Hepatocyte (in vitro differentiated cells): ENCODE data around the gene OR6C6. TPM values are rescaled to one million over a fixed set of nuclear protein-coding genes. Genes with fewer than 3 reads are reported as not detected.

Experiments used
- DNase-seq: peaks from one replicate; pipeline ENCODE4 v3.0.0-alpha.2; 2016; ENCODE audit warnings: low spot score
- H2AFZ ChIP-seq: fragments of 200-600 bp; sonication (generic); 2 replicates; pipeline ENCODE4 v1.6.0; 2016; ENCODE audit warnings: antibody characterized with exemption, mild to moderate bottlenecking
- H3K27ac ChIP-seq: fragments of 200-600 bp; sonication (generic); 2 replicates; pipeline ENCODE4 v1.5.1; 2016; ENCODE audit warnings: mild to moderate bottlenecking
- H3K27me3 ChIP-seq: fragments of 200-600 bp; sonication (generic); 2 replicates; pipeline ENCODE4 v1.6.1; 2016
- H3K36me3 ChIP-seq: fragments of 200-600 bp; sonication (generic); replicated peaks from 2 replicates; pipeline ENCODE4 v1.5.1; 2016; ENCODE audit warnings: low read depth; ENCODE audit not compliant: insufficient read depth
- H3K4me1 ChIP-seq: fragments of 200-600 bp; sonication (generic); 2 replicates; pipeline ENCODE4 v1.5.1; 2016; ENCODE audit warnings: mild to moderate bottlenecking, moderate library complexity; ENCODE audit not compliant: insufficient read depth
- H3K4me2 ChIP-seq: fragments of 200-600 bp; sonication (generic); 2 replicates; pipeline ENCODE4 v1.6.0; 2016
- H3K4me3 ChIP-seq: fragments of 200-600 bp; sonication (generic); 2 replicates; pipeline ENCODE4 v1.5.1; 2016; ENCODE audit warnings: mild to moderate bottlenecking
- H3K79me2 ChIP-seq: fragments of 200-600 bp; sonication (generic); 2 replicates; pipeline ENCODE4 v1.6.0; 2017; ENCODE audit warnings: mild to moderate bottlenecking
- H3K9me2 ChIP-seq: fragments of 200-600 bp; sonication (generic); replicated peaks from 2 replicates; pipeline ENCODE4 v1.6.0; 2017; ENCODE audit warnings: mild to moderate bottlenecking; ENCODE audit not compliant: insufficient read depth
- H3K9me3 ChIP-seq: fragments of 200-600 bp; sonication (generic); 2 replicates; pipeline ENCODE4 v1.5.1; 2016; ENCODE audit warnings: low read depth, mild to moderate bottlenecking
- H4K20me1 ChIP-seq: fragments of 200-600 bp; sonication (generic); 2 replicates; pipeline ENCODE4 v1.6.0; 2016; ENCODE audit warnings: mild to moderate bottlenecking; ENCODE audit not compliant: insufficient read depth, poor library complexity, severe bottlenecking
- EZH2 ChIP-seq: fragments of 200-600 bp; sonication (generic); IDR thresholded peaks from 2 replicates; pipeline ENCODE4 v1.6.1; 2016; ENCODE audit warnings: antibody characterized with exemption, mild to moderate bottlenecking, borderline replicate concordance
- EZH2phosphoT487 ChIP-seq: fragments of 200-600 bp; sonication (generic); IDR thresholded peaks from one replicate; pipeline ENCODE4 v1.6.1; 2018; ENCODE audit warnings: antibody characterized with exemption, mild to moderate bottlenecking, low read depth, moderate library complexity; ENCODE audit not compliant: unreplicated experiment, severe bottlenecking
- WGBS: methylation state at CpG from one replicate; pipeline ENCODE4 v1.1.6; 2016; ENCODE audit warnings: low lambda C conversion rate; ENCODE audit errors: missing lambda C conversion rate; 5-methylcytosine and 5-hydroxymethylcytosine counted together
- polyA plus RNA-seq: library from polyadenylated mRNA; unstranded; fragments of >200 nt; fragmentation: Nextera tagmentation; extraction: Ambion mirVana; gene quantifications from 2 replicates; pipeline ENCODE4 v1.2.1, GENCODE V29; 2016
- total RNA-seq: library from RNA; depleted of rRNA; stranded (reverse); fragments of >200 nt; gene quantifications from 2 replicates; pipeline ENCODE4 v1.2.3, GENCODE V29; 2014
- TF ChIP-seq, protein P1 (sequence below): fragments of 200-600 bp; sonication (generic); IDR thresholded peaks from 2 replicates; pipeline ENCODE4 v1.5.1; 2016; ENCODE audit warnings: antibody characterized with exemption, mild to moderate bottlenecking; ENCODE audit not compliant: poor library complexity

The OR6C6 gene
- total and polyA plus RNA-seq, 2 experiments from 2014 or later = not detected

DNA sequence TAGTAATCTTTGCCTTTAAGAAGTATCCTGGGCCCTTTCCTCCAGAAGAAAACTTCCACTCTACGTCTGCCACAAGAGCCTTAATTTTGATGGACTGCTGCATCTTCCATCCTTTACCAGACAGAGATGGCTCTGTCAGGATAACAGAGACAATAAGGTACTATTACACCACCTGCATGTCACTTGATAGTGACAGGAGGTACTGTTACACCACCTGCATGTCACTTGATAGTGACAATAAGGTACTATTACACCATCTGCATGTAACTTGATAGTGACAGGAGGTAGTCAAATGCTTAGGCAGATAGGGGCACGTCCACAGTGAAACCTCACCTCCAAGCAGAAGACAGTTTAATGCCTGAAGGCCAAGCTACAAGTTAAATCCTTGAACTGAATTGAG, 38.1 kb downstream of the OR6C6 start:
- 82% methylated on average over 2 of the region's 2 CpGs for WGBS
- Histone ChIP-seq H2AFZ (no peak overlapping the region), H3K27ac (no peak overlapping the region), H3K4me3 (no peak overlapping the region), H3K4me1 (no peaks in the 10 kb centered on the region), H3K27me3 (no peaks in the 10 kb centered on the region), H3K36me3 (no peaks in the 10 kb centered on the region), H4K20me1 (no peaks in the 10 kb centered on the region), H3K4me2 (no peak overlapping the region), H3K9me2 (no peaks in the 10 kb centered on the region), H3K79me2 (no peaks in the 10 kb centered on the region), H3K9me3 (no peaks in the 10 kb centered on the region)
- TF ChIP-seq EZH2phosphoT487 (no peak), EZH2 (no peak)
- DNase-seq = no peak

DNA sequence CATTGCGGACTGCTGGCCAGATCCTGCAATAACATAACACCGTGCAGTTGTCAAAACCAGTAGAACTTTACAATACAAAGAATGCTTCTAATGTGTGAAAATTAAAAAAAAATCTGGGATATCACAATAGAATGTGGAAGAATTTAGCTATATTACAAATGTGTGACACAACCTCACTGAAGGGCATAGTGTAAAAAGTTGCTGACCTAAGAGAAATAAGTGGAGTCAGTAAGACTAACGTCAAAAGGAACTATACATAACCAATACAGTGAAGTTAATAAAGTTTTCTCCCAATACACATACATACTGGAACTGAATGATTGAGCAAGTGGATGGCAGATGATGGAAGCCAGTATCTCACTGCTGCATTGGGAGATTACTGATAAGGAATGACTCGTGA, 39.5 kb downstream of the OR6C6 start:
- Histone ChIP-seq H3K27ac (no peak overlapping the region), H3K36me3 (no peaks in the 10 kb centered on the region)
- WGBS = 90% methylated on average over 4 of the region's 4 CpGs

DNA sequence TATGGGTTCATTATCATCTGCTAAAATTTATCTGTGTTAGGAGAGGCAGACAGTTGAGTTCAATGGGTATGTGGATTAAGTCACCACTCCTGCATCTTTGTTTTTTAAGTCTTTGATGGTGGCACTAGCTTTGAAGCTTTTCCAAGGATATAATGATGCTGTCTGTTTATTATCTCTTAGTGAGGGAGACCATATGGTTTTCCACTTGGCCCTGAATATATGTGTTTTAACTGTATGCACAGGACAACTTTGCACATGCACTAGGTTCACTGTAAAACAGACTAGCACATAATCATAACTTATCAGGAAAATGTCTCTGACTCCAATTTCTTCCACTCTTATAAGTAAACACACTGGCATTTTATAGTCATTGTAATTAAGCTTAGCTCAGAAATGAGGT, 43.1 kb downstream of the OR6C6 start:
- Histone ChIP-seq H2AFZ (no peak overlapping the region), H3K27ac (no peak overlapping the region), H3K4me2 (no peak overlapping the region), H3K79me2 (no peaks in the 10 kb centered on the region), H3K36me3 (no peaks in the 10 kb centered on the region), H3K4me1 (no peaks in the 10 kb centered on the region), H3K9me2 (no peaks in the 10 kb centered on the region), H4K20me1 (no peaks in the 10 kb centered on the region), H3K9me3 (no peaks in the 10 kb centered on the region), H3K27me3 (no peaks in the 10 kb centered on the region), H3K4me3 (no peak overlapping the region)
- TF ChIP-seq EZH2phosphoT487 (no peak), EZH2 (no peak)
- TF ChIP-seq, protein P1, sequence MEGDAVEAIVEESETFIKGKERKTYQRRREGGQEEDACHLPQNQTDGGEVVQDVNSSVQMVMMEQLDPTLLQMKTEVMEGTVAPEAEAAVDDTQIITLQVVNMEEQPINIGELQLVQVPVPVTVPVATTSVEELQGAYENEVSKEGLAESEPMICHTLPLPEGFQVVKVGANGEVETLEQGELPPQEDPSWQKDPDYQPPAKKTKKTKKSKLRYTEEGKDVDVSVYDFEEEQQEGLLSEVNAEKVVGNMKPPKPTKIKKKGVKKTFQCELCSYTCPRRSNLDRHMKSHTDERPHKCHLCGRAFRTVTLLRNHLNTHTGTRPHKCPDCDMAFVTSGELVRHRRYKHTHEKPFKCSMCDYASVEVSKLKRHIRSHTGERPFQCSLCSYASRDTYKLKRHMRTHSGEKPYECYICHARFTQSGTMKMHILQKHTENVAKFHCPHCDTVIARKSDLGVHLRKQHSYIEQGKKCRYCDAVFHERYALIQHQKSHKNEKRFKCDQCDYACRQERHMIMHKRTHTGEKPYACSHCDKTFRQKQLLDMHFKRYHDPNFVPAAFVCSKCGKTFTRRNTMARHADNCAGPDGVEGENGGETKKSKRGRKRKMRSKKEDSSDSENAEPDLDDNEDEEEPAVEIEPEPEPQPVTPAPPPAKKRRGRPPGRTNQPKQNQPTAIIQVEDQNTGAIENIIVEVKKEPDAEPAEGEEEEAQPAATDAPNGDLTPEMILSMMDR = no peak
- DNase-seq = no peak

More for the DNA sequence above, 39.5 kb downstream of the OR6C6 start:
- TF ChIP-seq EZH2 (no peak), EZH2phosphoT487 (no peak)
- TF ChIP-seq, protein P1 = no peak
- H4K20me1 ChIP-seq = no peaks in the 10 kb centered on the region
- H3K4me3 ChIP-seq = no peak overlapping the region
- DNase-seq = no peak
- no peaks in the 10 kb centered on the region for H3K27me3 ChIP-seq
- H3K9me3 ChIP-seq = no peaks in the 10 kb centered on the region
- no peaks in the 10 kb centered on the region for H3K9me2 ChIP-seq
- no peak overlapping the region for H2AFZ ChIP-seq
- H3K4me1 ChIP-seq = no peaks in the 10 kb centered on the region
- no peaks in the 10 kb centered on the region for H3K79me2 ChIP-seq
- H3K4me2 ChIP-seq = no peak overlapping the region

DNA sequence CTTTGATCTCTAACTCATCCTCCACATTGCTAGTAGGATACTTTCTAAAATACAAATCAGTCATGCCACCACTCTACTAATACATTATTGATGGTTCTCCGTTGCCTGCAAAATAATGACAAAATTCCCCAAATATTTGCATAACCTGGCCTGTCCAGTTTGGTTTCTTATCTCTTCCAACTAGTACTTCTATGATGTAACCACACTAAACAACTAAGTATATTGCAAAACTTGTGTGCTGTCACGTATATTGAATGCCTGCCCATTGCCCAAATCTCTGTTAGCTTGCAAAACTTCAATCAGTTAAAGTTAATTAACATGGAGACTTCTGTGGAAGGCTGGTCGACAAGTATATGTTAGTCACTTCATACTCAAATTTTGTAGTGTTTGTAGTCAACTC, 45.4 kb downstream of the OR6C6 start:
- WGBS = 47% methylated on average over 3 of the region's 3 CpGs
- Histone ChIP-seq H3K4me1 (no peaks in the 10 kb centered on the region), H2AFZ (no peak overlapping the region), H4K20me1 (no peaks in the 10 kb centered on the region), H3K27ac (no peak overlapping the region), H3K9me2 (no peaks in the 10 kb centered on the region), H3K79me2 (no peaks in the 10 kb centered on the region), H3K9me3 (no peaks in the 10 kb centered on the region), H3K27me3 (no peaks in the 10 kb centered on the region), H3K4me3 (no peak overlapping the region), H3K36me3 (no peaks in the 10 kb centered on the region), H3K4me2 (no peak overlapping the region)
- DNase-seq = no peak
- TF ChIP-seq, protein P1 = no peak
- TF ChIP-seq EZH2phosphoT487 (no peak), EZH2 (no peak)
